GM12878 (cell line): ENCODE data around the gene SLC26A1. TPM values are rescaled to one million over a fixed set of nuclear protein-coding genes. Genes with fewer than 3 reads are reported as not detected.

Source experiments
- ATAC-seq: fragments of 200-7000 bp; cut with Tn5 transposase; 3 replicates; pipeline ENCODE4 v1.9.1; 2020; ENCODE audit warnings: mild to moderate bottlenecking, moderate library complexity
- BruUV-seq: library from RNA; stranded (reverse); fragments of 400-500 nt; replicated peaks from 2 replicates; lab custom pipeline; 2021; lab: Mats Ljungman, UMichigan
- CTCF ChIA-PET: fragments of 300-600 bp; sonication (Branson Sonifier 250); formaldehyde crosslinking; extraction: SDS; loops from one replicate; lab custom pipeline; 2021; ENCODE audit warnings: inconsistent platforms; lab: Yijun Ruan, JAX
- POLR2A ChIA-PET: fragments of 350-600 bp; formaldehyde crosslinking; extraction: SDS; loops from one replicate; lab custom pipeline; 2021; ENCODE audit warnings: inconsistent platforms; lab: Charles Lee
- RAD21 ChIA-PET: fragments of 300-600 bp; sonication (Branson Sonifier 250); formaldehyde crosslinking; loops from one replicate; lab custom pipeline; 2023; ENCODE audit warnings: antibody characterized with exemption; ENCODE audit not compliant: unreplicated experiment; lab: Charles Lee
- SMC1A ChIA-PET: fragments of 300-600 bp; sonication (Branson Sonifier 250); formaldehyde crosslinking; loops from one replicate; lab custom pipeline; 2023; ENCODE audit not compliant: unreplicated experiment, uncharacterized antibody; lab: Charles Lee
- DNase-seq: peaks from one replicate; pipeline ENCODE4 v3.0.0-alpha.2; 2011; ENCODE audit warnings: low read depth, low spot score
- FAIRE-seq: peaks from 3 replicates; lab custom pipeline; 2011; peaks lifted over from hg19 to GRCh38; lab: Jason Lieb, UNC
- H2AFZ ChIP-seq: 2 replicates; pipeline ENCODE4 v1.6.0; 2011; ENCODE audit warnings: low read depth, low read length, control low read depth; ENCODE audit not compliant: control insufficient read depth
- H3K27ac ChIP-seq: 2 replicates; pipeline ENCODE4 v1.5.1; 2011; ENCODE audit warnings: control low read depth; ENCODE audit not compliant: control insufficient read depth, insufficient read depth
- H3K27me3 ChIP-seq, 2 experiments: replicated peaks in 1 of 2; 2 replicates each; pipeline versions ENCODE4 v1.6.0 to v1.6.1; 2011; ENCODE audit warnings: low read length in 1 of 2; ENCODE audit not compliant: control insufficient read depth in 2 of 2, insufficient read depth in 2 of 2
- H3K36me3 ChIP-seq, 2 experiments: 2 replicates each; pipeline ENCODE4 v1.5.1; 2011; ENCODE audit warnings: low read length in 1 of 2; ENCODE audit not compliant: control insufficient read depth in 2 of 2, insufficient read depth in 2 of 2
- H3K4me1 ChIP-seq: 2 replicates; pipeline ENCODE4 v1.6.1; 2011; ENCODE audit warnings: mild to moderate bottlenecking, low read length, moderate library complexity, mixed read lengths; ENCODE audit not compliant: control insufficient read depth, insufficient read depth
- H3K4me2 ChIP-seq: 2 replicates; pipeline ENCODE4 v1.6.0; 2011; ENCODE audit warnings: control low read depth; ENCODE audit not compliant: control insufficient read depth, insufficient read depth
- H3K4me3 ChIP-seq: fragments of 200-600 bp; sonication (generic); 2 replicates; pipeline ENCODE4 v1.5.1; 2016
- H3K79me2 ChIP-seq: 2 replicates; pipeline ENCODE4 v1.6.0; 2011; ENCODE audit warnings: low read length; ENCODE audit not compliant: control insufficient read depth, insufficient read depth
- H3K9ac ChIP-seq: 2 replicates; pipeline ENCODE4 v1.8.0; 2011; ENCODE audit warnings: low read length, control low read depth, mixed read lengths; ENCODE audit not compliant: control insufficient read depth, insufficient read depth
- H3K9me3 ChIP-seq: replicated peaks from 3 replicates; pipeline ENCODE4 v1.5.1; 2011; ENCODE audit warnings: mild to moderate bottlenecking, low read length; ENCODE audit not compliant: control insufficient read depth, insufficient read depth
- H4K20me1 ChIP-seq: 2 replicates; pipeline ENCODE4 v1.6.0; 2011; ENCODE audit not compliant: control insufficient read depth, insufficient read depth
- ATF7 ChIP-seq: fragments of 450-650 bp; IDR thresholded peaks from 2 replicates; pipeline ENCODE4 v1.6.1; 2016; ENCODE audit warnings: low read depth, mild to moderate bottlenecking
- E4F1 ChIP-seq: fragments of 450-650 bp; IDR thresholded peaks from 2 replicates; pipeline ENCODE4 v1.6.1; 2018; ENCODE audit warnings: borderline replicate concordance, mild to moderate bottlenecking; ENCODE audit not compliant: partially characterized antibody
- GATAD2B ChIP-seq: fragments of 450-650 bp; conservative IDR thresholded peaks from 2 replicates; pipeline ENCODE4 v1.6.1; 2017; ENCODE audit warnings: low read depth, mild to moderate bottlenecking, moderate library complexity
- MLLT1 ChIP-seq: fragments of 450-650 bp; IDR thresholded peaks from 2 replicates; pipeline ENCODE4 v1.6.1; 2016; ENCODE audit warnings: mild to moderate bottlenecking
- NR2F1 ChIP-seq: fragments of 450-650 bp; conservative IDR thresholded peaks from 2 replicates; pipeline ENCODE4 v1.6.1; 2017; ENCODE audit warnings: mild to moderate bottlenecking
- SREBF1 ChIP-seq: IDR thresholded peaks from 2 replicates; pipeline ENCODE4 v1.6.1; 2012; ENCODE audit warnings: mild to moderate bottlenecking, low read length
- STAT1 ChIP-seq: fragments of 450-650 bp; conservative IDR thresholded peaks from 2 replicates; pipeline ENCODE4 v1.6.1; 2014; ENCODE audit warnings: antibody characterized with exemption, mild to moderate bottlenecking
- STAT3 ChIP-seq: IDR thresholded peaks from 2 replicates; pipeline ENCODE4 v1.6.1; 2011; ENCODE audit warnings: low read depth, low read length, improper control_type of control experiment
- WGBS: methylation state at CpG from one replicate; pipeline ENCODE4 v1.1.6; 2016; ENCODE audit warnings: low lambda C conversion rate; ENCODE audit not compliant: insufficient replicate concordance, insufficient coverage; ENCODE audit errors: missing lambda C conversion rate; 5-methylcytosine and 5-hydroxymethylcytosine counted together
- in situ Hi-C: fragments of 300-500 bp; cut with MboI; formaldehyde crosslinking; loops from 9 replicates; pipeline ENCODE4 v1.14.3; 2018; ENCODE audit warnings: mixed read lengths
- intact Hi-C: fragments of 100-400 bp; cut with micrococcal nuclease; formaldehyde crosslinking; loops from one replicate; pipeline ENCODE4 v1.14.2; 2022; ENCODE audit not compliant: unreplicated experiment
- polyA plus RNA-seq, 11 experiments: library from polyadenylated mRNA; depleted of rRNA in 4 of 11; unstranded in 6 of 11; stranded (reverse) in 5 of 11; fragments of >200 nt; fragmentation: Nextera tagmentation in 4 of 11; fragmentation: Illumina TruSeq in 1 of 11; extraction: Ambion mirVana in 4 of 11; extraction: Trizol in 1 of 11; gene quantifications; 1 replicate in 1 of 11; 2 replicates in 10 of 11; pipeline versions ENCODE4 v1.2.1 to v1.2.3, GENCODE V29; 2011 to 2016; ENCODE audit warnings: inconsistent platforms in 2 of 11, missing spikeins in 2 of 11, low read depth in 1 of 11
- total RNA-seq, 4 experiments: library from RNA; depleted of rRNA in 3 of 4; stranded (reverse); fragments of >200 nt in 3 of 4; fragmentation: Illumina TruSeq in 1 of 4; extraction: Trizol in 1 of 4; gene quantifications; 2 replicates each; pipeline versions ENCODE4 v1.2.1 to v1.2.3, GENCODE V29; 2013 to 2021
- TF ChIP-seq, protein P1 (sequence below): fragments of 450-650 bp; IDR thresholded peaks from 2 replicates; pipeline ENCODE4 v1.6.1; 2017; ENCODE audit warnings: low read depth, mild to moderate bottlenecking, moderate library complexity
- TF ChIP-seq, protein P2 (sequence below): fragments of 450-650 bp; IDR thresholded peaks from 2 replicates; pipeline ENCODE4 v1.6.1; 2018; ENCODE audit warnings: mild to moderate bottlenecking, low read depth, moderate library complexity; ENCODE audit not compliant: partially characterized antibody
- TF ChIP-seq, protein P3 (sequence below): IDR thresholded peaks from 2 replicates; pipeline ENCODE4 v1.6.1; 2011; ENCODE audit warnings: mild to moderate bottlenecking, low read depth, low read length, moderate library complexity; ENCODE audit not compliant: insufficient replicate concordance

Gene SLC26A1
- total and polyA plus RNA-seq, 10 of the 15 experiments (the other 5 are each of a cell fraction or from before 2014, with no cell fraction given): 0.05 to 0.96 (median 0.28) TPM; not detected in 5

DNA sequence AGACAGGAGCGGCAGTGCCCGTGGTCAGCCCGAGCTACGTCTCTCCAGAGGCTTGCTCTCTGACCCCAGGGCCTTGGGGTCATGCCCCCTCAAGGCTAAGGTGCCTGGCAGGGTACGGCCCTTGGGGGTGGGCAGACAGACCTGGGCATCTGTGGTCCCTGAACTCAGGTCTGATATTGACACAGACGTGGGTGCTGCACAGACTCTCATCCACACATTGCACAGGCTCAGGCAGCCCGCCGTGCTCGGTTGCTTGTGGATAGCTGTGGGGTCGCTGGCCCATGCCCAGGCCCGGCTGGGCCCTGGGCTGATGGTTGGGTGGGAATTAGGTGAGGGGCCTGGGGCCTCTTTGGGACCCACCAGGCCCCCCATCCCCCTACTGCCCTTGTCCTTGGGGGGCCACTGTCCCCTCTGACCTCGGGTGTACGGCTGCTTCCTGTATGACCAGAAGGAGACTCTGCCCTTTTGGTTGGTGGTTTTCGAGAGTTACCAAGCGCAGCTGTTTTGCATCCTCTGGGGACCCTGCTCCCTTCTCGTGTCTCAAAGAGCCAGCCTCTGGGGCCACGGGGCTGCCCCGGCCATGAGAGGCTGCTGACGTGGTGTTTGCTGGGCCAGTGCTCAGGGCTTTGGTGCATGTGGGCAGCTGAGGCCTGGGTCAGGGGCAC lies 28.3 kb upstream of the SLC26A1 start (continued):
- TF ChIP-seq MLLT1 (no peak), GATAD2B (peak; percentile 86), NR2F1 (peak; percentile 98), STAT1 (no peak), E4F1 (no peak)

DNA sequence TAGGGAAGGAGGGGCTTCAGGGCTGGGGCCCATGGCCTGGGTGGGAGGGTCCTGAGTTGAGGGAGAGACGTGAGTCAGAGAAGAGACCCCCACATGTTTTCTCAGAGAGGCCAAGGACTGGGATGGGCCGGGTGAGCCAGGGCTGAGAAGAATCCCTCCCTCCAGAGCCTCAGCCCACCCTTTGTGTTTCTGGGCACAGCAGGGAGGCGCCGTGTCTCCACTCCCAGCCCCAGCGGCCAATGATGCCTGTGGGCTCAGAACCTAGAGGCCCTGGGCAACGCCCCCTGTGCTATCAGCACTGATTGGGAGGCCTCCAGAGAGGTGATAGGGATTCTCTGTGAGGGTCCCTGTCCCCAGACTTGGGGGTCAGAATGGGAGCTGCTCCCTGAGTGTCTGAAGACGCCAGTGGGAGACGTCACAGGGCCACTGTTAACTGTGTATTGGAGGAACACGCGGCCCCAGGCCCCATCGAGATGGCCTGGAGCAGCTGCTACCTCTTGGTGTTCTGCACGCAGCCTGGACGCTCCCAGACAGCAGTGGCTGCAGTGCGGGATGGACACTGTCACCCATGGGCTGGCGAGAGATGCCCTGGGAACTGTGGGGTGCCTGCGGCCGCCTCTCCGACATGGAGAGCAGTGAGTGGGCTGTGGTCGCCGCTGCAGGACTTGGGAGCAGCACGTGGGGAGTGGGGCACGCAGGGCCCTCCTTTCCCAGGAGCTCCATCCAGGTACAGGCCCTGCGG lies 26.7 kb upstream of the SLC26A1 start:
- ATAC-seq: no peak
- intact Hi-C loops (no loop called here), in situ Hi-C loops (no loop called here)
- WGBS: 50% methylated on average over 20 of the region's 23 CpGs
- no peak for DNase-seq
- POLR2A ChIA-PET: interaction anchor here (1.7 kb wide), 1 partner anchor 57 kb away, joined by 3 read pairs; no protein-coding TSS in a partner anchor
- no TSS peak for BruUV-seq
- no peak for TF ChIP-seq SREBF1
- TF ChIP-seq, protein P1, sequence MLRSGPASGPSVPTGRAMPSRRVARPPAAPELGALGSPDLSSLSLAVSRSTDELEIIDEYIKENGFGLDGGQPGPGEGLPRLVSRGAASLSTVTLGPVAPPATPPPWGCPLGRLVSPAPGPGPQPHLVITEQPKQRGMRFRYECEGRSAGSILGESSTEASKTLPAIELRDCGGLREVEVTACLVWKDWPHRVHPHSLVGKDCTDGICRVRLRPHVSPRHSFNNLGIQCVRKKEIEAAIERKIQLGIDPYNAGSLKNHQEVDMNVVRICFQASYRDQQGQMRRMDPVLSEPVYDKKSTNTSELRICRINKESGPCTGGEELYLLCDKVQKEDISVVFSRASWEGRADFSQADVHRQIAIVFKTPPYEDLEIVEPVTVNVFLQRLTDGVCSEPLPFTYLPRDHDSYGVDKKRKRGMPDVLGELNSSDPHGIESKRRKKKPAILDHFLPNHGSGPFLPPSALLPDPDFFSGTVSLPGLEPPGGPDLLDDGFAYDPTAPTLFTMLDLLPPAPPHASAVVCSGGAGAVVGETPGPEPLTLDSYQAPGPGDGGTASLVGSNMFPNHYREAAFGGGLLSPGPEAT: no peak
- no peak for TF ChIP-seq ATF7
- TF ChIP-seq, protein P2, sequence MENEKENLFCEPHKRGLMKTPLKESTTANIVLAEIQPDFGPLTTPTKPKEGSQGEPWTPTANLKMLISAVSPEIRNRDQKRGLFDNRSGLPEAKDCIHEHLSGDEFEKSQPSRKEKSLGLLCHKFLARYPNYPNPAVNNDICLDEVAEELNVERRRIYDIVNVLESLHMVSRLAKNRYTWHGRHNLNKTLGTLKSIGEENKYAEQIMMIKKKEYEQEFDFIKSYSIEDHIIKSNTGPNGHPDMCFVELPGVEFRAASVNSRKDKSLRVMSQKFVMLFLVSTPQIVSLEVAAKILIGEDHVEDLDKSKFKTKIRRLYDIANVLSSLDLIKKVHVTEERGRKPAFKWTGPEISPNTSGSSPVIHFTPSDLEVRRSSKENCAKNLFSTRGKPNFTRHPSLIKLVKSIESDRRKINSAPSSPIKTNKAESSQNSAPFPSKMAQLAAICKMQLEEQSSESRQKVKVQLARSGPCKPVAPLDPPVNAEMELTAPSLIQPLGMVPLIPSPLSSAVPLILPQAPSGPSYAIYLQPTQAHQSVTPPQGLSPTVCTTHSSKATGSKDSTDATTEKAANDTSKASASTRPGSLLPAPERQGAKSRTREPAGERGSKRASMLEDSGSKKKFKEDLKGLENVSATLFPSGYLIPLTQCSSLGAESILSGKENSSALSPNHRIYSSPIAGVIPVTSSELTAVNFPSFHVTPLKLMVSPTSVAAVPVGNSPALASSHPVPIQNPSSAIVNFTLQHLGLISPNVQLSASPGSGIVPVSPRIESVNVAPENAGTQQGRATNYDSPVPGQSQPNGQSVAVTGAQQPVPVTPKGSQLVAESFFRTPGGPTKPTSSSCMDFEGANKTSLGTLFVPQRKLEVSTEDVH: no peak
- TF ChIP-seq STAT3: no peak
- TF ChIP-seq, protein P3, sequence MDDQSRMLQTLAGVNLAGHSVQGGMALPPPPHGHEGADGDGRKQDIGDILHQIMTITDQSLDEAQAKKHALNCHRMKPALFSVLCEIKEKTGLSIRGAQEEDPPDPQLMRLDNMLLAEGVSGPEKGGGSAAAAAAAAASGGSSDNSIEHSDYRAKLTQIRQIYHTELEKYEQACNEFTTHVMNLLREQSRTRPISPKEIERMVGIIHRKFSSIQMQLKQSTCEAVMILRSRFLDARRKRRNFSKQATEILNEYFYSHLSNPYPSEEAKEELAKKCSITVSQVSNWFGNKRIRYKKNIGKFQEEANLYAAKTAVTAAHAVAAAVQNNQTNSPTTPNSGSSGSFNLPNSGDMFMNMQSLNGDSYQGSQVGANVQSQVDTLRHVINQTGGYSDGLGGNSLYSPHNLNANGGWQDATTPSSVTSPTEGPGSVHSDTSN: no peak
- Histone ChIP-seq H2AFZ (no peak overlapping the region), H3K4me3 (no peak overlapping the region), H3K4me2 (no peak overlapping the region), H3K36me3 (no peaks in the 10 kb centered on the region), H3K27me3 (no peaks in the 10 kb centered on the region), H3K9ac (no peak overlapping the region), H3K79me2 (no peaks in the 10 kb centered on the region), H3K4me1 (peaks cover 11% of the 10 kb centered on the region), H3K9me3 (no peaks in the 10 kb centered on the region), H4K20me1 (no peaks in the 10 kb centered on the region), H3K27ac (no peak overlapping the region)
- no peak for FAIRE-seq
- RAD21 ChIA-PET: no interaction called here
- CTCF ChIA-PET: no interaction called here
- SMC1A ChIA-PET: no interaction called here
